H9 (cell line): ENCODE measurements around the gene LBX2. TPM values are rescaled to one million over a fixed set of nuclear protein-coding genes. Genes with fewer than 3 reads are reported as not detected.

Experiments used
- DNase-seq: peaks from one replicate; pipeline ENCODE4 v3.0.0-alpha.2; 2017
- H2AFZ ChIP-seq: one replicate; pipeline ENCODE4 v1.6.1; 2013; ENCODE audit warnings: mild to moderate bottlenecking, low read length, control low read depth, moderate library complexity
- H2AK5ac ChIP-seq: 2 replicates; pipeline ENCODE4 v1.6.1; 2013; ENCODE audit warnings: low read length, control low read depth, mixed read lengths; ENCODE audit not compliant: insufficient read length
- H2BK120ac ChIP-seq: one replicate; pipeline ENCODE4 v1.6.1; 2013; ENCODE audit warnings: low read depth, mild to moderate bottlenecking, low read length, control low read depth, inconsistent platforms; ENCODE audit not compliant: poor library complexity, severe bottlenecking
- H2BK12ac ChIP-seq: 2 replicates; pipeline ENCODE4 v1.6.1; 2013; ENCODE audit warnings: low read length, control low read depth, mixed read lengths, low read depth; ENCODE audit not compliant: insufficient read length
- H2BK15ac ChIP-seq: 2 replicates; pipeline ENCODE4 v1.6.1; 2013; ENCODE audit warnings: low read depth, low read length, control low read depth
- H2BK20ac ChIP-seq: one replicate; pipeline ENCODE4 v1.6.1; 2013; ENCODE audit warnings: low read depth, mild to moderate bottlenecking, low read length, control low read depth, inconsistent platforms; ENCODE audit not compliant: poor library complexity, severe bottlenecking
- H2BK5ac ChIP-seq: 2 replicates; pipeline ENCODE4 v1.6.1; 2013; ENCODE audit warnings: low read length, control low read depth, mixed read lengths; ENCODE audit not compliant: insufficient read length
- H3K14ac ChIP-seq: 2 replicates; pipeline ENCODE4 v1.6.1; 2013; ENCODE audit warnings: low read length, control low read depth; ENCODE audit not compliant: insufficient read depth
- H3K18ac ChIP-seq: 2 replicates; pipeline ENCODE4 v1.6.1; 2013; ENCODE audit warnings: low read depth, mild to moderate bottlenecking, mixed read lengths, low read length, control low read depth; ENCODE audit not compliant: insufficient read length
- H3K23ac ChIP-seq: 2 replicates; pipeline ENCODE4 v1.6.1; 2013; ENCODE audit warnings: low read length, control low read depth, mixed read lengths, low read depth; ENCODE audit not compliant: insufficient read length
- H3K23me2 ChIP-seq: 2 replicates; pipeline ENCODE4 v1.6.1; 2013; ENCODE audit warnings: low read depth, mild to moderate bottlenecking, mixed read lengths, low read length, control low read depth; ENCODE audit not compliant: insufficient read length, poor library complexity, severe bottlenecking
- H3K27ac ChIP-seq: 2 replicates; pipeline ENCODE4 v1.5.1; 2013; ENCODE audit warnings: low read length, control low read depth, mixed read lengths, low read depth; ENCODE audit not compliant: insufficient read length
- H3K27me3 ChIP-seq: 2 replicates; pipeline ENCODE4 v1.6.1; 2013; ENCODE audit warnings: low read length, control low read depth, inconsistent platforms; ENCODE audit not compliant: insufficient read depth
- H3K4ac ChIP-seq: 2 replicates; pipeline ENCODE4 v1.6.1; 2013; ENCODE audit warnings: low read depth, mild to moderate bottlenecking, control low read depth, inconsistent platforms, low read length, moderate library complexity
- H3K4me1 ChIP-seq: 2 replicates; pipeline ENCODE4 v1.6.1; 2013; ENCODE audit warnings: low read length, control low read depth, inconsistent platforms; ENCODE audit not compliant: insufficient read depth
- H3K4me2 ChIP-seq: 2 replicates; pipeline ENCODE4 v1.6.1; 2013; ENCODE audit warnings: low read length, control low read depth, mixed read lengths; ENCODE audit not compliant: insufficient read length, insufficient read depth
- H3K56ac ChIP-seq: 2 replicates; pipeline ENCODE4 v1.6.1; 2013; ENCODE audit warnings: low read depth, mild to moderate bottlenecking, mixed read lengths, low read length, control low read depth; ENCODE audit not compliant: insufficient read length
- H3K79me1 ChIP-seq: 2 replicates; pipeline ENCODE4 v1.6.1; 2013; ENCODE audit warnings: low read depth, mild to moderate bottlenecking, moderate library complexity, low read length, control low read depth, inconsistent platforms; ENCODE audit not compliant: insufficient read depth, poor library complexity, severe bottlenecking
- H3K79me2 ChIP-seq: 2 replicates; pipeline ENCODE4 v1.6.1; 2013; ENCODE audit warnings: low read length, control low read depth, inconsistent platforms; ENCODE audit not compliant: insufficient read depth
- H3K9ac ChIP-seq: 2 replicates; pipeline ENCODE4 v1.6.1; 2013; ENCODE audit warnings: low read length, control low read depth, mixed read lengths; ENCODE audit not compliant: insufficient read length; ENCODE audit errors: extremely low read depth
- H3K9me3 ChIP-seq: one replicate; pipeline ENCODE4 v1.6.1; 2013; ENCODE audit warnings: low read depth, low read length, inconsistent platforms; ENCODE audit not compliant: control insufficient read depth
- H3T11ph ChIP-seq: one replicate; pipeline ENCODE4 v1.6.1; 2013; ENCODE audit warnings: mild to moderate bottlenecking, low read length, control low read depth, inconsistent platforms
- H4K20me1 ChIP-seq: one replicate; pipeline ENCODE4 v1.6.1; 2013; ENCODE audit not compliant: control insufficient read depth, insufficient read length, insufficient read depth
- H4K5ac ChIP-seq: 2 replicates; pipeline ENCODE4 v1.6.1; 2013; ENCODE audit warnings: low read depth, mild to moderate bottlenecking, mixed read lengths, low read length, control low read depth; ENCODE audit not compliant: insufficient read length
- H4K8ac ChIP-seq: replicated peaks from 2 replicates; pipeline ENCODE4 v1.6.1; 2013; ENCODE audit warnings: low read length, control low read depth, mixed read lengths, low read depth; ENCODE audit not compliant: insufficient read length
- H4K91ac ChIP-seq: 2 replicates; pipeline ENCODE4 v1.6.1; 2013; ENCODE audit warnings: low read depth, mild to moderate bottlenecking, moderate library complexity, mixed read lengths, low read length, control low read depth; ENCODE audit not compliant: insufficient read length
- H3K27ac Mint-ChIP-seq, 3 experiments: 2 replicates in 2 of 3; 3 replicates in 1 of 3; pipeline ENCODE4 v1.8.0; 2020 to 2021; ENCODE audit warnings: mixed read lengths in 3 of 3, mild to moderate bottlenecking in 1 of 3, moderate library complexity in 1 of 3
- H3K27me3 Mint-ChIP-seq: 2 replicates; pipeline ENCODE4 v1.8.0; 2021; ENCODE audit warnings: low read depth, mild to moderate bottlenecking, moderate library complexity, mixed read lengths
- H3K36me3 Mint-ChIP-seq, 3 experiments: 2 replicates in 2 of 3; 3 replicates in 1 of 3; pipeline ENCODE4 v1.8.0; 2020 to 2021; ENCODE audit warnings: low read depth in 3 of 3, mixed read lengths in 3 of 3; ENCODE audit not compliant: insufficient read depth in 1 of 3
- H3K4me1 Mint-ChIP-seq, 2 experiments: 2 replicates each; pipeline ENCODE4 v1.8.0; 2020; ENCODE audit warnings: mixed read lengths in 2 of 2
- H3K4me3 Mint-ChIP-seq, 2 experiments: 2 replicates in 1 of 2; 3 replicates in 1 of 2; pipeline ENCODE4 v1.8.0; 2020 to 2021; ENCODE audit warnings: mild to moderate bottlenecking in 2 of 2, mixed read lengths in 2 of 2, moderate library complexity in 1 of 2
- H3K9me3 Mint-ChIP-seq, 2 experiments: 2 replicates in 1 of 2; 3 replicates in 1 of 2; pipeline ENCODE4 v1.8.0; 2020; ENCODE audit warnings: mild to moderate bottlenecking in 2 of 2, mixed read lengths in 2 of 2, moderate library complexity in 1 of 2
- CTCF ChIP-seq: fragments of 200-600 bp; sonication (generic); conservative IDR thresholded peaks from 3 replicates; pipeline ENCODE4 v1.8.0; 2021; ENCODE audit warnings: antibody characterized with exemption, mild to moderate bottlenecking
- WGBS: extraction: QIAGEN DNeasy Blood & Tissue Kit; methylation state at CpG from one replicate; pipeline ENCODE4 v1.1.7; 2013; ENCODE audit warnings: missing lambda C conversion rate, low lambda C conversion rate, mixed read lengths; ENCODE audit not compliant: insufficient read length; ENCODE audit errors: extremely low coverage; 5-methylcytosine and 5-hydroxymethylcytosine counted together
- total RNA-seq: library from RNA; stranded (reverse); gene quantifications from 2 replicates; pipeline ENCODE4 v1.2.1, GENCODE V29; 2021

LBX2 gene
- total RNA-seq, 1 experiment from 2014 or later, result 1.1 TPM

GRCh38 chr2:74498500-74499266 is 720 bp downstream of the LBX2 start:
- no peaks in the 10 kb centered on the region for H4K20me1 ChIP-seq
- no peaks in the 10 kb centered on the region for H3K9me3 ChIP-seq
- peak overlapping the region; percentile 59 for H3K4me2 ChIP-seq
- H4K5ac ChIP-seq, result no peak overlapping the region
- peaks cover 39% of the 10 kb centered on the region for H3K23me2 ChIP-seq
- Mint-ChIP-seq H3K36me3 (peaks cover 8 to 12% (median 11%) of the 10 kb centered on the region in 3 experiments), H3K9me3 (peaks cover 0 to 2% of the 10 kb centered on the region in 2 experiments; a peak in 2 of 5 replicates), H3K4me3 (peak overlapping the region; percentile 75 to 82), H3K27ac (0 out of 7 replicates have a peak overlapping the region, but pooled peaks of 1 of the 3 experiments have one; percentile 29), H3K27me3 (peaks cover 94% of the 10 kb centered on the region), H3K4me1 (peaks cover 43 to 54% of the 10 kb centered on the region in 2 experiments)
- DNase-seq, result peak; percentile 79
- no peak overlapping the region for H3K18ac ChIP-seq
- H3T11ph ChIP-seq, result no peak overlapping the region
- no peak overlapping the region for H2AFZ ChIP-seq
- H3K23ac ChIP-seq, result no peak overlapping the region
- H3K79me1 ChIP-seq, result no peaks in the 10 kb centered on the region
- H3K27ac ChIP-seq, result no peak overlapping the region
- no peak overlapping the region for H4K8ac ChIP-seq
- no peak overlapping the region for H3K9ac ChIP-seq
- no peak overlapping the region for H2BK20ac ChIP-seq
- H2AK5ac ChIP-seq, result no peak overlapping the region
- H2BK120ac ChIP-seq, result no peak overlapping the region
- TF ChIP-seq CTCF, result no peak
- no peaks in the 10 kb centered on the region for H3K79me2 ChIP-seq
- H2BK12ac ChIP-seq, result no peak overlapping the region
- no CpG with 5 or more reads among the region's 41 CpGs for WGBS
- H2BK5ac ChIP-seq, result no peak overlapping the region
- H3K56ac ChIP-seq, result no peak overlapping the region
- peaks cover 80% of the 10 kb centered on the region for H3K27me3 ChIP-seq
- no peak overlapping the region for H3K14ac ChIP-seq
- no peak overlapping the region for H2BK15ac ChIP-seq
- no peak overlapping the region for H3K4ac ChIP-seq
- H3K4me1 ChIP-seq, result no peaks in the 10 kb centered on the region
- no peak overlapping the region for H4K91ac ChIP-seq
